SH-SY5Y (cell line): ENCODE results near the gene IL33.

Experiments used
- GATA2 ChIP-seq: IDR thresholded peaks from 2 replicates; pipeline ENCODE4 v1.6.1; 2011; ENCODE audit warnings: mild to moderate bottlenecking, low read depth, low read length
- GATA3 ChIP-seq: IDR thresholded peaks from 2 replicates; pipeline ENCODE4 v1.6.1; 2011; ENCODE audit warnings: low read depth, mild to moderate bottlenecking, low read length, moderate library complexity

DNA sequence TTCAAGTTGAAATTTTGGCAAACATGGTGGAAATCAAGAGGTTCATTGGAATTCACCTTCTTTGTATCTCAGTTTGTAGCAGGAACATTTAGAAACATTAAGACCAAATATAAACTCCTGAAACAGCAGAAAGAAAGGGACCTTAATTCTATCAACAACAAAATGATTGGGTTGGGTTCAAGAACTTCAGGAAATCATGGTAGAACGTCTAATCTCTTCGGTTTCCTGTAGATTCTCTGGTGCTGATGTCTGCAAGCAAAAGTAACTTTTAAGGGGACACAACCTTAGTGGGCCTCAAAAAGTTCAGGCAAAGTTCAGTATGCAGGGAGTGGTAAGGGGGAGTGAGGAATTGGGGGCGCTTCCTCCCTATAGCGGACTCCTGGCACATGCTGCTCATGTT lies 3.4 kb downstream of the IL33 start:
- no peak for TF ChIP-seq GATA2
- no peak for TF ChIP-seq GATA3
